Naive thymus-derived CD8-positive, alpha-beta T cell (primary cell): ENCODE measurements around the gene FZD4. TPM values are rescaled to one million over a fixed set of nuclear protein-coding genes. Genes with fewer than 3 reads are reported as not detected.
"Not testable (repeated sequence)": the region's sequence is repeated elsewhere in the genome, so short reads cannot be mapped to it uniquely, and the experiment has no call there.

ENCODE experiments used
- ATAC-seq, 2 donors: fragments of 150-1000 bp; cut with Tn5 transposase in 1 of 2; sonication (Bioruptor Pico), chemical (Tn5 transposase) in 1 of 2; 1 replicate in 1 of 2; 2 replicates in 1 of 2; pipeline ENCODE4 v1.10.0; 2021; ENCODE audit warnings: mild to moderate bottlenecking in 2 of 2, moderate library complexity in 2 of 2
- POLR2A ChIA-PET: fragments of 350-600 bp; sonication (Branson Sonifier 250); formaldehyde crosslinking; loops from one replicate; lab custom pipeline; 2021; ENCODE audit warnings: antibody characterized with exemption; lab: Charles Lee
- DNase-seq, 10 donors: peaks; one replicate each; pipeline versions ENCODE4 v3.0.0 to v3.0.0-alpha.2; 2020 to 2022
- H3K27ac Mint-ChIP-seq, 10 donors: one replicate each; pipeline ENCODE4 v1.8.0; 2020 to 2022; ENCODE audit warnings: mild to moderate bottlenecking in 10 of 10, mixed read lengths in 10 of 10, moderate library complexity in 4 of 10, inconsistent platforms in 1 of 10
- H3K27me3 Mint-ChIP-seq, 5 donors: one replicate each; pipeline ENCODE4 v1.8.0; 2021 to 2022; ENCODE audit warnings: mixed read lengths in 5 of 5
- H3K36me3 Mint-ChIP-seq, 3 donors: one replicate each; pipeline ENCODE4 v1.8.0; 2020 to 2022; ENCODE audit warnings: mixed read lengths in 3 of 3, mild to moderate bottlenecking in 2 of 3, inconsistent platforms in 1 of 3
- H3K4me1 Mint-ChIP-seq, 4 donors: one replicate each; pipeline ENCODE4 v1.8.0; 2021 to 2022; ENCODE audit warnings: mixed read lengths in 4 of 4
- H3K4me3 Mint-ChIP-seq, 10 donors: one replicate each; pipeline ENCODE4 v1.8.0; 2020 to 2022; ENCODE audit warnings: mild to moderate bottlenecking in 10 of 10, mixed read lengths in 10 of 10, moderate library complexity in 6 of 10, inconsistent platforms in 1 of 10
- H3K9me3 Mint-ChIP-seq, 9 donors: one replicate each; pipeline ENCODE4 v1.8.0; 2020 to 2022; ENCODE audit warnings: mixed read lengths in 9 of 9, mild to moderate bottlenecking in 3 of 9, inconsistent platforms in 1 of 9, moderate library complexity in 1 of 9
- polyA plus RNA-seq, 3 donors: library from polyadenylated mRNA; unstranded; fragments of 300-500 nt; fragmentation: Illumina TruSeq; gene quantifications; one replicate each; pipeline ENCODE4 v1.2.3, GENCODE V29; 2021
- total RNA-seq, 8 experiments: library from RNA in 2 of 8; stranded (reverse) in 2 of 8; gene quantifications; one replicate each; pipeline ENCODE4 v1.2.3 and lab custom pipeline; 2021 to 2026

The FZD4 gene
- total and polyA plus RNA-seq, 5 experiments from 2014 or later, result not detected

DNA sequence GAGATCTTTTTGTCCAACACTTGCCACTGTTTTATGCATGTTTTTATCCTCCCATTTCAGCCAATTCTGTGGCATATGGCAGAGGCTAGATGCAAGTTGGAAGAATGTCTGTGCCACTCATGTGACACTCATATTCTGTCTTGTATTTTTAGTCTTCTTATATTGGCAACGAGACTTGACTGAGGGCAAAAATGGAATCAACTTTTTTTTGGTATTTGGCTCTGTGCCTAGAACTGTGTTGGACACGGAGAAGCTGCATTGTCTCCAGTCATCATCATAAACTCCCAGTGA, 1.7 kb upstream of the FZD4 start:
- no peak for ATAC-seq
- Mint-ChIP-seq H3K27me3 (peaks cover 20 to 69% (median 37%) of the 10 kb centered on the region in 5 donors), H3K9me3 (no peaks in the 10 kb centered on the region), H3K27ac (no peak overlapping the region), H3K4me3 (peak overlapping the region in 8 of 10 donors; percentile 5 to 94 (median 89)), H3K36me3 (peaks cover 0 to 2% (median 0%) of the 10 kb centered on the region in 3 donors), H3K4me1 (peaks cover 8 to 25% (median 15%) of the 10 kb centered on the region in 4 donors)
- no peak for DNase-seq
- POLR2A ChIA-PET, result no interaction called here

DNA sequence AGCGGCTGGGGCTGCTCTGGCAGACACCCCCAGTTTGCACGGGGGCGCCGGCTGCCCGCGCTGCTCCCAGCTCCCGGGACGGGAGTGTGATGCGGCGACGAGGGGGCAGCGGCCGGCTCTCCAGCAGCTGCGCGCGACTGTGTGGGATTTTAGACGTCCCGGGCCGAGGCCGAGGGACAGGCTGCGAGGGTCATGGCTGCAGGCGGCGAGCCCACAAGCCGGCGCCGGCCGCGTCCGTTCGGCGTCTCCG, 159 bp downstream of the FZD4 start:
- peaks cover 8 to 25% (median 15%) of the 10 kb centered on the region in 4 donors for H3K4me1 Mint-ChIP-seq
- no peak overlapping the region for H3K27ac Mint-ChIP-seq
- H3K36me3 Mint-ChIP-seq, result peaks cover 0 to 2% (median 0%) of the 10 kb centered on the region in 3 donors
- peak overlapping the region in 1 of 10 donors; percentile 86 for H3K4me3 Mint-ChIP-seq
- H3K9me3 Mint-ChIP-seq, result no peaks in the 10 kb centered on the region
- H3K27me3 Mint-ChIP-seq, result peaks cover 18 to 57% (median 38%) of the 10 kb centered on the region in 5 donors
- ATAC-seq, result peak in 1 of 2 donors; percentile 28
- POLR2A ChIA-PET, result no interaction called here
- peak in 1 of 10 donors; percentile 23 for DNase-seq

DNA sequence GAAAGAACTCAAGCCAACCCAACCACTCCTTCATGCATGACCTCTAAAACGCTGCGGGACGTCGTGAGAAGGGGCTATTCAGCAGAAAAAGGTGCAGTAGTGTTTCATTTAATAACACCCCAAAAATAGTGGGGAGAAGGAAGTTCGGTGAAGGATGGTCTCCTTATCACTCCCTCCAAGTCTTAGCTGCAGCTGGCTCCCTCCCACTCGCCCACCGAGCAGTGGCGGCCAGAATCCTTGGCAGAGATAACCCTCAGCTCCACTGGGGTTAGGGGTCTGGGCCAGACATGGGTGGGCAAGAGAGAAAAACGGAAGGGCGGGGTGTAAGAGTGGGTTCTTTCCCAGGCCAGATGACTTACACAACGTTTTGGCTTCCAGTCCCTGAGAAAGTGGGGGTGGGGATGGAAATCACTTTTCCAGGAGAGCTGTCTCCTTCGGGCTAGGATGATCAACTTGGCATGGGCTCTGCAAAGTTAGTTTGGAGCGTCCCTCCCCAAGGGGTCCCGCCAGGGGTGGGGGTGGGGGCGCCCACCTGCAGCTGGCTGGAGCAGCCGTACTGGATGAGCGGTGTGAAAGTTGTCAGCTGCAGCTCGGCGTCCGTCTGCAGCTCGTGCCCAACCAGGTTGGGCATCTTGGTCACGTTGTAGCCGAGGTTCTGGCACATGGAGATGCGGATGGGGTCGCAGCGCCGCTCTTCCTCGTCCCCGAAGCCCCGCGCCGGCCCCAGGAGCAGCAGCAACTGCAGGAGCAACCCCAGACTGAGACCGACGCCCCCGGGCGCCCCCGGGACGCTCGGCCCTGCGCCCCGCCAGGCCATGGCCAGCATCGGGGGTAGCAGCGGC, 705 bp downstream of the FZD4 start:
- H3K27me3 Mint-ChIP-seq, result peaks cover 18 to 52% (median 38%) of the 10 kb centered on the region in 5 donors
- peak overlapping the region; percentile 62 to 87 (median 78) for H3K4me3 Mint-ChIP-seq
- H3K4me1 Mint-ChIP-seq, result peaks cover 8 to 25% (median 15%) of the 10 kb centered on the region in 4 donors
- H3K36me3 Mint-ChIP-seq, result peaks cover 0 to 2% (median 0%) of the 10 kb centered on the region in 3 donors
- POLR2A ChIA-PET, result no interaction called here
- H3K27ac Mint-ChIP-seq, result peak overlapping the region in 2 of 10 donors; percentile 4 to 41
- ATAC-seq (peak in 1 of 2 donors; percentile 25), DNase-seq (no peak)
- no peaks in the 10 kb centered on the region for H3K9me3 Mint-ChIP-seq

GRCh38 chr11:86952221-86952875, 2.8 kb downstream of the FZD4 start:
- no peak overlapping the region for H3K4me3 Mint-ChIP-seq
- no peak overlapping the region for H3K27ac Mint-ChIP-seq
- ATAC-seq (no peak), DNase-seq (no peak)
- peaks cover 8 to 25% (median 15%) of the 10 kb centered on the region in 4 donors for H3K4me1 Mint-ChIP-seq
- H3K27me3 Mint-ChIP-seq, result peaks cover 15 to 50% (median 40%) of the 10 kb centered on the region in 5 donors
- no peaks in the 10 kb centered on the region for H3K9me3 Mint-ChIP-seq
- POLR2A ChIA-PET, result no interaction called here
- peaks cover 0 to 2% (median 0%) of the 10 kb centered on the region in 3 donors for H3K36me3 Mint-ChIP-seq

GRCh38 chr11:86951706-86952105, 3.5 kb downstream of the FZD4 start:
- no peaks in the 10 kb centered on the region for H3K9me3 Mint-ChIP-seq
- POLR2A ChIA-PET, result no interaction called here
- H3K27ac Mint-ChIP-seq, result no peak overlapping the region
- DNase-seq (no peak), ATAC-seq (no peak)
- H3K36me3 Mint-ChIP-seq, result peaks cover 0 to 2% (median 0%) of the 10 kb centered on the region in 3 donors
- peaks cover 13 to 46% (median 36%) of the 10 kb centered on the region in 5 donors for H3K27me3 Mint-ChIP-seq
- H3K4me1 Mint-ChIP-seq, result peaks cover 8 to 24% (median 15%) of the 10 kb centered on the region in 4 donors
- no peak overlapping the region for H3K4me3 Mint-ChIP-seq

GRCh38 chr11:86950661-86950995, 4.6 kb downstream of the FZD4 start:
- H3K27ac Mint-ChIP-seq, result no peak overlapping the region
- H3K4me3 Mint-ChIP-seq, result no peak overlapping the region
- POLR2A ChIA-PET, result no interaction called here
- H3K4me1 Mint-ChIP-seq, result peaks cover 4 to 13% (median 7%) of the 10 kb centered on the region in 4 donors
- DNase-seq, result no peak
- peaks cover 9 to 35% (median 25%) of the 10 kb centered on the region in 5 donors for H3K27me3 Mint-ChIP-seq
- ATAC-seq, result no peak
- H3K36me3 Mint-ChIP-seq, result no peaks in the 10 kb centered on the region
- no peaks in the 10 kb centered on the region for H3K9me3 Mint-ChIP-seq

- peaks cover 2 to 10% (median 5%) of the 10 kb centered on the region in 4 donors for H3K4me1 Mint-ChIP-seq
- no peaks in the 10 kb centered on the region for H3K36me3 Mint-ChIP-seq
- H3K9me3 Mint-ChIP-seq, result no peaks in the 10 kb centered on the region
- peaks cover 7 to 31% (median 23%) of the 10 kb centered on the region in 5 donors for H3K27me3 Mint-ChIP-seq
- POLR2A ChIA-PET, result no interaction called here
- DNase-seq (no peak), ATAC-seq (no peak)
- no peak overlapping the region for H3K4me3 Mint-ChIP-seq
- H3K27ac Mint-ChIP-seq, result no peak overlapping the region
Observed at GRCh38 chr11:86949995-86950660, 5.1 kb downstream of the FZD4 start.

DNA sequence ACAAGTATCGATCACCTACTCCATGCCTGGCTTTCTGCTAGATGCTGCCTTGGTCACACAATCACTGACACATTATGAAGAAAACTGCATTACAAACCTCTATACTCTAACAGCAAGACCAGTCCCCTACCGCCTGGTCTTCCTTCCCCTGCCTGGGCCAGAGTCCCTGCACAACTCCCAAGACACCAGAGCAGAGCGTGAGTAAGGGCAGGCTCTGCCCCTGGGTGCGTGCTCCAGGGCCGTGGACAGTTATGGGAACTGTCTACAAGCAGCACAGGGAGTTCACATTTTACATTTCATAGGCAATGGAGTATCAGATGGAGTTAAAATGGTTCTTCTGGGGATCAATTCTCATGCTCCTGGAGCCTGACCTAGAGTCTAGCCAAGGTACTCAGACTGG, 6.5 kb downstream of the FZD4 start:
- H3K4me3 Mint-ChIP-seq, result no peak overlapping the region
- POLR2A ChIA-PET, result no interaction called here
- ATAC-seq, result no peak
- no peaks in the 10 kb centered on the region for H3K9me3 Mint-ChIP-seq
- H3K27me3 Mint-ChIP-seq, result peaks cover 3 to 28% (median 15%) of the 10 kb centered on the region in 5 donors
- H3K36me3 Mint-ChIP-seq, result no peaks in the 10 kb centered on the region
- DNase-seq, result no peak
- no peak overlapping the region for H3K27ac Mint-ChIP-seq
- no peaks in the 10 kb centered on the region for H3K4me1 Mint-ChIP-seq

DNA sequence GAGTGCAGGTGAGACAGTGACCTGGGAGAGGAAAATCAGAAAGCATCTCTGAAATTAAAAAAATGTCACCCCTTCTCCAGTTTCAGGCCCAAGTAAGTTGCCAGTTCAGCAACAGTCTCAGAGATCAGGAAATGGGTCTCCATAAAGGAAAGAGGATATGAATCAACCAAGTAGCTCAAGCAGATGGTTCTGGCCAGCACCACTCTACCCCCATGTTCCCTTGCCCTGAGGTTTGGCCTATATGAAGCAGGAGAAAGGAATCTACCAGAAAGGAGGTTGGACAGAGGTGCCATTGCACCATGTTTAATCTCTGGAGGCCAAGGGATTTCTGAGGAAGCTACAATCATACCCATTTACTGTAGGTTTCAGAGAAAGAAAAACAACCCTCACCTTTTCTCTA, 7.7 kb downstream of the FZD4 start:
- ATAC-seq (no peak), DNase-seq (no peak)
- H3K27ac Mint-ChIP-seq, result peak overlapping the region in 1 of 10 donors; percentile 19
- POLR2A ChIA-PET, result no interaction called here
- no peaks in the 10 kb centered on the region for H3K36me3 Mint-ChIP-seq
- H3K4me1 Mint-ChIP-seq, result no peaks in the 10 kb centered on the region
- peaks cover 3 to 26% (median 13%) of the 10 kb centered on the region in 5 donors for H3K27me3 Mint-ChIP-seq
- no peaks in the 10 kb centered on the region for H3K9me3 Mint-ChIP-seq
- H3K4me3 Mint-ChIP-seq, result no peak overlapping the region

DNA sequence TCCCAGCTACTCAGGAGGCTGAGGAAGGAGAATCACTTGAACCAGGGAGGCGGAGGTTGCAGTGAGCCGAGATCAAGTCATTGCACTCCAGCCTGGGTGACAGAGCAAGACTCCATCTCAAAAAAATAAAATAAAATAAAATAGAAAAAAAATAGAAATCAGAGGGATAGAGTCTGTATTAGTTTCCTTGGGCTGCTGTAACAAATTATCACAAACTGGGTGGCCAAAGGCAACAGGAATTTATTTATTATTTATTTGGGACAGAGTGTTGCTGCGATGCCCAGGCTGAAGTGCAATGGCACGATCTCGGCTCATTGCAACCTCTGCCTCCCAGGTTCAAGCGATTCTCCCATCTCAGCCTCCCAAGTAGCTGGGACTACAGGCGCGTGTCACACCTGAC, 11.7 kb downstream of the FZD4 start:
- H3K4me1 Mint-ChIP-seq, POLR2A ChIA-PET, H3K27ac Mint-ChIP-seq, H3K36me3 Mint-ChIP-seq, ATAC-seq, DNase-seq, H3K4me3 Mint-ChIP-seq, H3K9me3 Mint-ChIP-seq: not testable (repeated sequence)
- H3K27me3 Mint-ChIP-seq, result peaks cover 0 to 19% (median 8%) of the 10 kb centered on the region in 5 donors

GRCh38 chr11:86941871-86942599, 13.2 kb downstream of the FZD4 start:
- Mint-ChIP-seq H3K4me1 (no peaks in the 10 kb centered on the region), H3K27ac (no peak overlapping the region), H3K36me3 (no peaks in the 10 kb centered on the region), H3K9me3 (no peaks in the 10 kb centered on the region), H3K4me3 (no peak overlapping the region), H3K27me3 (peaks cover 0 to 17% (median 4%) of the 10 kb centered on the region in 5 donors)
- no peak for DNase-seq
- no peak for ATAC-seq
- POLR2A ChIA-PET, result no interaction called here

DNA sequence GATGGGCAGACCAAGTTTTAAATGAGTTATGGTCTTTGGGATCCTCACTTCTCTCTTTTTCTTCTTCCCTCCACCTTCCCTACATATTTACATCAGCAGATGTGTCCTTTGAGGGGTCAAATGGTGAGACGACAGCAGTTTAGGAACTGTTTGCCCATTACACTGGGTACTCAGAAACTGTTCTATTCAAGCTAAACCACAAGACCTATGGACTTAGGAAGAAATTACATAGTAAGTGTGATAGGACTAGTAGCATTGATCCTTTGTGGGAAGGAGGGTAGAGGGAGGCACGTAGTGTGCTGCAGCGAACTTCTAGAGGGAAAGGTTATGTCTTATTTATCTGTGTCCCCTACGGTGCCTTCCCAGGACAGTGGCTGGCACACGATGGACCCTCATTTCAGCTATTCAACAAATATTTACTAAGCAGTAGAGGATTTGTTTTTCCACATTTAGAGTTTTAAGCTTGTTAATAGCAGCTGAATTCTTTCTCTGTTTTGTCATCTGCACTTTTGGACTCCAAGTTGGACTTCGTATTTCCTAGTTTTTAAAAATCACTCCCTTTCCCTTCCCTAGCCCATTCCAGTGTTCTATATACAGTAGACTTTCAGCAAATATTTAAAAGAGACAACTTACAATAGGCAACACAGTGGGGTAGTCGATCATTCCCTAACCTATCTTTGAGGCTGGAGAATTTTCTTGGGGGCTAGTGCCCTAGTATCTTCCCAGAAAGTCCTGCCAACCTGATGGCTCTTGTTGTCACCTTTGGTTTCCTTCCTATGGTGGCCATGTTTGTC, 13.9 kb downstream of the FZD4 start:
- Mint-ChIP-seq H3K27ac (no peak overlapping the region), H3K4me1 (no peaks in the 10 kb centered on the region), H3K36me3 (no peaks in the 10 kb centered on the region), H3K9me3 (no peaks in the 10 kb centered on the region), H3K27me3 (peaks cover 0 to 17% (median 4%) of the 10 kb centered on the region in 5 donors), H3K4me3 (no peak overlapping the region)
- POLR2A ChIA-PET, result no interaction called here
- ATAC-seq (no peak), DNase-seq (no peak)
